ENCODE measurements around the gene SCAPER. TPM values are rescaled to one million over a fixed set of nuclear protein-coding genes. Genes with fewer than 3 reads are reported as not detected.

SCAPER gene
- total RNA-seq, 1 experiment from 2014 or later = 15.3 TPM

DNA sequence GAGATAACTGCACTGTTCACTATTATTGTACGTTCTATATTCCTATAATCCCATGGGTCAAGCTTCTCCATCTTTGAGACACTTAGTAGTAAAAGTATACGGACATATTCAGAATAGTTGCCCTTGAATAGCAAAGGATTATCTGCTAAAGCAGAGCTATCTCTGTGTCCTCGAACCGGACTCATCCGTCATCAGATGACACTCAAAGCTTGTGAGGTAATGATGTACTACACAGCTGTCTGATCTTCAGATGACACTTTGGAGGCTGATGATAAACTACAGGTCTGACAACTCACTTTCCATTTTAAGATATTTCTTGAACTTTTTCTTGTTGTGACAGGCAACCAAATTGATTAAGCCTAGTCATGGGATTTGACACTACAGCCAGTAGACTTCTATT, 240.2 kb downstream of the SCAPER start:
- intact Hi-C loops (cut with micrococcal nuclease; ENCODE audit: unreplicated experiment) = loop anchor here (10.0 kb wide), 1 partner anchor 150 kb away; no protein-coding TSS in a partner anchor
- in situ Hi-C loops (cut with HindIII; ENCODE audit: low pct_unique_long_range_greater_than_20kb, low sequenced_read_pairs) = no loop called here
- POLR2A ChIA-PET = no interaction called here

DNA sequence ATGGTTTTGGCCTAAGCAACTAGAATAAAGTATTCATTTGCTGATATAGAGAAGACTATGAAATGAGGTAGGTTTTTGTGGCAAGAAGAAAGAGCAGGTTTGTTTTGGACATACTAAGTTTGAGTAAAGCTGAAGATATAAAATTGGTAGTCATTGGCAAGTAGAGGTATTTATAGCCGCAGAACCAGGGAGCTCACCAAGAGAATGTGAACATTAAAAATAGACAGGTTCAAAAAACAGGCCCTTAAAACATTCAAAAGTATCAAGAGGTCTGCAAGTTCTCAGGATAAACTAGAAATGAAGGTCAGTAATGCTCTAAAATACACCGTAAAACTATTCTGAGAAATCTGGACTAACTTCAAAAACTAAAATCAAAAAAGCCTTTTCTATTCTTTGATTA, 240.7 kb downstream of the SCAPER start:
- H3K36me3 ChIP-seq (ENCODE audit: control insufficient read depth, insufficient read depth, low read length) = no peaks in the 10 kb centered on the region
- no peaks in the 10 kb centered on the region for H3K4me1 ChIP-seq (ENCODE audit: control insufficient read depth, insufficient read depth, low read length)
- no peaks in the 10 kb centered on the region for H3K9me3 ChIP-seq (ENCODE audit: control insufficient read depth, insufficient read depth, low read depth, low read length)
- H3K4me3 ChIP-seq (ENCODE audit: low read depth in 2 of 2, low read length in 2 of 2) = no peak overlapping the region
- no TSS peak for BruUV-seq (replicated peaks)
- no peak overlapping the region for H3K27ac ChIP-seq (ENCODE audit: low read length)
- ChIA-PET CTCF (no interaction called here), POLR2A (no interaction called here)
- no peaks in the 10 kb centered on the region for H3K27me3 ChIP-seq (ENCODE audit: control insufficient read depth, insufficient read depth, low read length)
- in situ Hi-C loops (cut with HindIII; ENCODE audit: low pct_unique_long_range_greater_than_20kb, low sequenced_read_pairs) (no loop called here), intact Hi-C loops (cut with micrococcal nuclease; ENCODE audit: unreplicated experiment) (loop anchor here (10.0 kb wide), 1 partner anchor 150 kb away; no protein-coding TSS in a partner anchor)
- ATAC-seq = no peak
- no peak for DNase-seq (ENCODE audit: low read depth, low spot score)
- TF ChIP-seq, protein P1, sequence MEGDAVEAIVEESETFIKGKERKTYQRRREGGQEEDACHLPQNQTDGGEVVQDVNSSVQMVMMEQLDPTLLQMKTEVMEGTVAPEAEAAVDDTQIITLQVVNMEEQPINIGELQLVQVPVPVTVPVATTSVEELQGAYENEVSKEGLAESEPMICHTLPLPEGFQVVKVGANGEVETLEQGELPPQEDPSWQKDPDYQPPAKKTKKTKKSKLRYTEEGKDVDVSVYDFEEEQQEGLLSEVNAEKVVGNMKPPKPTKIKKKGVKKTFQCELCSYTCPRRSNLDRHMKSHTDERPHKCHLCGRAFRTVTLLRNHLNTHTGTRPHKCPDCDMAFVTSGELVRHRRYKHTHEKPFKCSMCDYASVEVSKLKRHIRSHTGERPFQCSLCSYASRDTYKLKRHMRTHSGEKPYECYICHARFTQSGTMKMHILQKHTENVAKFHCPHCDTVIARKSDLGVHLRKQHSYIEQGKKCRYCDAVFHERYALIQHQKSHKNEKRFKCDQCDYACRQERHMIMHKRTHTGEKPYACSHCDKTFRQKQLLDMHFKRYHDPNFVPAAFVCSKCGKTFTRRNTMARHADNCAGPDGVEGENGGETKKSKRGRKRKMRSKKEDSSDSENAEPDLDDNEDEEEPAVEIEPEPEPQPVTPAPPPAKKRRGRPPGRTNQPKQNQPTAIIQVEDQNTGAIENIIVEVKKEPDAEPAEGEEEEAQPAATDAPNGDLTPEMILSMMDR (IDR thresholded peaks at IDR 0.05) = no peak
- no peak for TF ChIP-seq TCF7L2 (IDR thresholded peaks at IDR 0.05; ENCODE audit: low read depth, low read length)
- TF ChIP-seq, protein P2, sequence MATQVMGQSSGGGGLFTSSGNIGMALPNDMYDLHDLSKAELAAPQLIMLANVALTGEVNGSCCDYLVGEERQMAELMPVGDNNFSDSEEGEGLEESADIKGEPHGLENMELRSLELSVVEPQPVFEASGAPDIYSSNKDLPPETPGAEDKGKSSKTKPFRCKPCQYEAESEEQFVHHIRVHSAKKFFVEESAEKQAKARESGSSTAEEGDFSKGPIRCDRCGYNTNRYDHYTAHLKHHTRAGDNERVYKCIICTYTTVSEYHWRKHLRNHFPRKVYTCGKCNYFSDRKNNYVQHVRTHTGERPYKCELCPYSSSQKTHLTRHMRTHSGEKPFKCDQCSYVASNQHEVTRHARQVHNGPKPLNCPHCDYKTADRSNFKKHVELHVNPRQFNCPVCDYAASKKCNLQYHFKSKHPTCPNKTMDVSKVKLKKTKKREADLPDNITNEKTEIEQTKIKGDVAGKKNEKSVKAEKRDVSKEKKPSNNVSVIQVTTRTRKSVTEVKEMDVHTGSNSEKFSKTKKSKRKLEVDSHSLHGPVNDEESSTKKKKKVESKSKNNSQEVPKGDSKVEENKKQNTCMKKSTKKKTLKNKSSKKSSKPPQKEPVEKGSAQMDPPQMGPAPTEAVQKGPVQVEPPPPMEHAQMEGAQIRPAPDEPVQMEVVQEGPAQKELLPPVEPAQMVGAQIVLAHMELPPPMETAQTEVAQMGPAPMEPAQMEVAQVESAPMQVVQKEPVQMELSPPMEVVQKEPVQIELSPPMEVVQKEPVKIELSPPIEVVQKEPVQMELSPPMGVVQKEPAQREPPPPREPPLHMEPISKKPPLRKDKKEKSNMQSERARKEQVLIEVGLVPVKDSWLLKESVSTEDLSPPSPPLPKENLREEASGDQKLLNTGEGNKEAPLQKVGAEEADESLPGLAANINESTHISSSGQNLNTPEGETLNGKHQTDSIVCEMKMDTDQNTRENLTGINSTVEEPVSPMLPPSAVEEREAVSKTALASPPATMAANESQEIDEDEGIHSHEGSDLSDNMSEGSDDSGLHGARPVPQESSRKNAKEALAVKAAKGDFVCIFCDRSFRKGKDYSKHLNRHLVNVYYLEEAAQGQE (IDR thresholded peaks at IDR 0.05; ENCODE audit: insufficient read depth in 1 of 2, low read depth in 2 of 2, low read length in 1 of 2) = no peak
- TF ChIP-seq SIN3A (IDR thresholded peaks at IDR 0.05; ENCODE audit: borderline replicate concordance, insufficient read depth, low read depth, low read length) = no peak
- no peak for TF ChIP-seq POLR2AphosphoS5 (IDR thresholded peaks at IDR 0.05; ENCODE audit: low read depth, low read length)

More for the DNA sequence above, 240.2 kb downstream of the SCAPER start:
- H3K9me3 ChIP-seq (ENCODE audit: control insufficient read depth, insufficient read depth, low read depth, low read length) = no peaks in the 10 kb centered on the region
- no peaks in the 10 kb centered on the region for H3K36me3 ChIP-seq (ENCODE audit: control insufficient read depth, insufficient read depth, low read length)
- no peak overlapping the region for H3K4me3 ChIP-seq (ENCODE audit: low read depth in 2 of 2, low read length in 2 of 2)
- H3K4me1 ChIP-seq (ENCODE audit: control insufficient read depth, insufficient read depth, low read length) = no peaks in the 10 kb centered on the region
- ATAC-seq = no peak
- no peaks in the 10 kb centered on the region for H3K27me3 ChIP-seq (ENCODE audit: control insufficient read depth, insufficient read depth, low read length)
- H3K27ac ChIP-seq (ENCODE audit: low read length) = no peak overlapping the region
- TF ChIP-seq, protein P1 (IDR thresholded peaks at IDR 0.05) = no peak
- no peak for TF ChIP-seq TCF7L2 (IDR thresholded peaks at IDR 0.05; ENCODE audit: low read depth, low read length)
- TF ChIP-seq, protein P2 (IDR thresholded peaks at IDR 0.05; ENCODE audit: insufficient read depth in 1 of 2, low read depth in 2 of 2, low read length in 1 of 2) = no peak
- no peak for TF ChIP-seq SIN3A (IDR thresholded peaks at IDR 0.05; ENCODE audit: borderline replicate concordance, insufficient read depth, low read depth, low read length)
- no peak for TF ChIP-seq POLR2AphosphoS5 (IDR thresholded peaks at IDR 0.05; ENCODE audit: low read depth, low read length)
- CTCF ChIA-PET = no interaction called here
- BruUV-seq (replicated peaks) = no TSS peak
- DNase-seq (ENCODE audit: low read depth, low spot score) = no peak
